ENCODE results near the gene B2M. TPM values are rescaled to one million over a fixed set of nuclear protein-coding genes. Genes with fewer than 3 reads are reported as not detected.
"Not testable (repeated sequence)": the region's sequence is repeated elsewhere in the genome, so short reads cannot be mapped to it uniquely, and the experiment has no call there.

Gene B2M
- total RNA-seq, 2 donors from 2014 or later: 2,989 to 7,967 TPM

DNA sequence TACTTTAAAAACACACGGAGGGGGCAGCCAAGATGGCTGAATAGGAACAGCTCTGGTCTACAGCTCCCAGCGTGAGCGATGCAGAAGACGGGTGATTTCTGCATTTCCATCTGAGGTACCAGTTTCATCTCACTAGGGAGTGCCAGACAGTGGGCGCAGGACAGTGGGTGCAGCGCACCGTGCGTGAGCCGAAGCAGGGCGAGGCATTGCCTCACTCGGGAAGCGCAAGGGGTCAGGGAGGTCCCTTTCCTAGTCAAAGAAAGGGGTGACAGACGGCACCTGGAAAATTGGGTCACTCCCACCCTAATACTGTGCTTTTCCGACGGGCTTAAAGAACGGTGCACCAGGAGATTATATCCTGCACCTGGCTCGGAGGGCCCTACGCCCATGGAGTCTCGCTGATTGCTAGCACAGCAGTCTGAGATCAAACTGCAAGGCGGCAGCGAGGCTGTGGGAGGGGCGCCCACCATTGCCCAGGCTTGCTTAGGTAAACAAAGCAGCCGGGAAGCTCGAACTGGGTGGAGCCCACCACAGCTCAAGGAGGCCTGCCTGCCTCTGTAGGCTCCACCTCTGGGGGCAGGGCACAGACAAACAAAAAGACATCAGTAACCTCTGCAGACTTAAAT lies 28.0 kb downstream of the B2M start:
- not testable (repeated sequence) for ATAC-seq; H3K36me3 Mint-ChIP-seq; H3K27me3 Mint-ChIP-seq; H3K4me3 Mint-ChIP-seq; H3K9me3 Mint-ChIP-seq; DNase-seq (ENCODE audit: low spot score); H3K27ac Mint-ChIP-seq
- peaks cover 19 to 29% of the 10 kb centered on the region in 2 donors for H3K4me1 Mint-ChIP-seq (ENCODE audit: low read depth in 2 of 2)

GRCh38 chr15:44743454-44743853 lies 32.1 kb downstream of the B2M start:
- H3K27ac Mint-ChIP-seq; H3K4me1 Mint-ChIP-seq (ENCODE audit: low read depth in 2 of 2); H3K27me3 Mint-ChIP-seq; ATAC-seq; H3K4me3 Mint-ChIP-seq; H3K9me3 Mint-ChIP-seq; H3K36me3 Mint-ChIP-seq; DNase-seq (ENCODE audit: low spot score): not testable (repeated sequence)

- no peaks in the 10 kb centered on the region for H3K9me3 Mint-ChIP-seq
- H3K4me3 Mint-ChIP-seq: no peak overlapping the region
- DNase-seq (ENCODE audit: low spot score): no peak
- peaks cover 5% of the 10 kb centered on the region for H3K36me3 Mint-ChIP-seq
- no peak overlapping the region for H3K27ac Mint-ChIP-seq
- ATAC-seq: no peak
- peaks cover 4 to 13% of the 10 kb centered on the region in 2 donors for H3K4me1 Mint-ChIP-seq (ENCODE audit: low read depth in 2 of 2)
- H3K27me3 Mint-ChIP-seq: peaks cover 0 to 4% of the 10 kb centered on the region in 2 donors
Measured at GRCh38 chr15:44753345-44753744, 42.0 kb downstream of the B2M start.

DNA sequence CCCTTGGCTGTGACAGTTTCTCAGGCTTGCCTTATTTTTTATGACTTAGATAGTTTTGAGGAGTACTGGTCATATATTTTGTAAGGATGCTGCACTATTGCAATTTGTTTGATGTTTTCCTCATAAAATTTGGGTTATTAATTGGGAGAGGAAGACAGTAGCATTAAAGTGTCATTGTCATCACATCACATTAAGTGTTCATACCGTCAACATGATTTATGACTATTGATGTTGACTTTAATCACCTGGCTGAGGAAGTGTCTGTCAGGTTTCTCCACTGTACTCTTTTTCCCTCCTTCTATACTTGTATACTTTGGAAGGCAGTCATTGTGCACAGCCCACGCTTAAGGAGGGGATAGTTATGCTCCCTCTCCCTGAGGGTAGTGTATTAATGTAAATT lies 51.9 kb downstream of the B2M start:
- no peak overlapping the region for H3K4me3 Mint-ChIP-seq
- DNase-seq (ENCODE audit: low spot score) (no peak), ATAC-seq (no peak)
- H3K27ac Mint-ChIP-seq: no peak overlapping the region
- H3K36me3 Mint-ChIP-seq: no peaks in the 10 kb centered on the region
- no peaks in the 10 kb centered on the region for H3K9me3 Mint-ChIP-seq
- H3K4me1 Mint-ChIP-seq (ENCODE audit: low read depth in 2 of 2): no peaks in the 10 kb centered on the region
- H3K27me3 Mint-ChIP-seq: peaks cover 0 to 6% of the 10 kb centered on the region in 2 donors

DNA sequence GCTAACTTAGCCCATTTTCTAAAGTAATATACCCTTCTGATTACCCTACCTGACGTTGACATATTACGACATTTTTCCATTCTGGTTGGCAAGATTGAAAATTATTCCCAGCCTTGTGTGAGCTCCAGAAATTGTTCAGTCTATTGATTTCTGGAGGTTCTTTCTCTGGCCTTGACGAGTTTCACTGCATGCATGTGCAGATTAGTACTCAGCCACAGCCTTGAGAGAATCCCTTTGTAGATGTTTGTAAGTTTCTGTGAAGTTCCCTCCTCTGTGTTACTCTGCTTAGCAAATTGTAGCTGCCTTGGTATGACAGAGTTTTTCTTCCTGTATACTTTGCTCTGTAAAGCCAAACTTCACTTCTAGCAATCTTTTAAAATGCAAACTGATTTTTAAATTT lies 52.5 kb downstream of the B2M start:
- DNase-seq (ENCODE audit: low spot score) (no peak), ATAC-seq (no peak)
- Mint-ChIP-seq H3K4me3 (no peak overlapping the region), H3K9me3 (no peaks in the 10 kb centered on the region), H3K27ac (no peak overlapping the region), H3K36me3 (no peaks in the 10 kb centered on the region), H3K27me3 (peaks cover 0 to 6% of the 10 kb centered on the region in 2 donors), H3K4me1 (ENCODE audit: low read depth in 2 of 2) (no peaks in the 10 kb centered on the region)

GRCh38 chr15:44765036-44765435 lies 53.7 kb downstream of the B2M start:
- Mint-ChIP-seq H3K36me3 (no peaks in the 10 kb centered on the region), H3K27ac (no peak overlapping the region), H3K4me1 (ENCODE audit: low read depth in 2 of 2) (no peaks in the 10 kb centered on the region), H3K27me3 (peaks cover 0 to 6% of the 10 kb centered on the region in 2 donors), H3K4me3 (no peak overlapping the region), H3K9me3 (no peaks in the 10 kb centered on the region)
- ATAC-seq (no peak), DNase-seq (ENCODE audit: low spot score) (no peak)

Other genes with a start within 250 kb of the B2M start
- gene EIF3J, start 174.4 kb upstream of the B2M start, total RNA-seq: 100 to 1,000 TPM in 1 of 2 donors, 10 to 100 TPM in 1; 89.1 to 121 TPM
- 100 to 1,000 TPM in 1 of 2 donors, 10 to 100 TPM in 1; 86.2 to 114 TPM for gene SPG11, start 47.9 kb upstream of the B2M start, total RNA-seq
- gene PATL2, start 194 bp upstream of the B2M start, total RNA-seq: 10 to 100 TPM; 13.0 to 19.1 TPM
- 10 to 100 TPM; 28.8 to 33.9 TPM for gene TRIM69, start 25.0 kb downstream of the B2M start, total RNA-seq
- not detected for gene TERB2, start 245.2 kb downstream of the B2M start, total RNA-seq

All from natural killer cell treated with Interleukin-12 subunit alpha and Interleukin-12 subunit beta and Interleukin-15 and Interleukin-18, amount 100 ng/mL, for 72 hours (primary cell).